ENCODE data around the gene ITGB3BP.

The ITGB3BP gene

GRCh38 chr1:63418101-63418500 lies 104.9 kb downstream of the ITGB3BP start:
- no peak for DNase-seq (ENCODE audit: low read depth)

GRCh38 chr1:63414691-63415365 lies 108.2 kb downstream of the ITGB3BP start:
- no peak for DNase-seq (ENCODE audit: low read depth)

DNA sequence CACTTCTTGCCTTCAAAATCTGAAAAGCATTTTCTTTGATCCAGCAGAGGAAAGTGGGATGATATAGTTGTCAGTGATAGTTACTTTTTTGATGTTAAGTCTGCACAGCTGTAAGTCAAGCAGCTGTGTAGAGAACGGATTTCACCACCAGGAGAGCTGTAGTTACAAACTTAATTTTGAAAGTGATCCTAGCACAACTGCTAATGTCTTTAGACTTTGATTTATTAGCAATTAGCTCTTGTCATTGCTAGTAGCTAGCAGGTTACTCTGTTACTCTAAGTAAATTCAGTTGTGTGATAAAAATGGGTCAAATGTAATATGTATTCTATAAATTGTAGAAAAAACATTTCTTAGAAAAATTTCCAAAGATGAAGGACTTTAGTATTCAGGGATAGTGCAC lies 109.6 kb downstream of the ITGB3BP start:
- DNase-seq (ENCODE audit: low read depth) = no peak

DNA sequence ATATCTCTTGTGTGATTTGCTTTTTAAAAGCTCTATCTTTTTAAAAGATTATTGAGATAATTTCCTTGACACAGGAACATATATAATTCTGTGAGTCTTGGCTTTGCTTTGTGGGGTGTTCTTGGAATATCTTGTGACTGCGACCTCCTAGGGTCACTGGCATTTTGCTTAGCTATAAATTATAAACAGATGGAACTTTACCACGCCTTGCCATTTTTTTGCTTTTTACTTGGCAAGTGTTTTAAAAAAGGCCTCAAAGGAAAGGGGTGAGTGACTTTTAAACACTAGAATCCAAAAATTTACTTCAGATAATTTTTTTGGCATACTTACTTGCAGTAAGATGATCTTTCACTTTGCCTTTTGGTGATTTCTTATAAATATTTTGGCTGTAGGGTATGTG lies 112.0 kb downstream of the ITGB3BP start:
- no peak for DNase-seq (ENCODE audit: low read depth)

DNA sequence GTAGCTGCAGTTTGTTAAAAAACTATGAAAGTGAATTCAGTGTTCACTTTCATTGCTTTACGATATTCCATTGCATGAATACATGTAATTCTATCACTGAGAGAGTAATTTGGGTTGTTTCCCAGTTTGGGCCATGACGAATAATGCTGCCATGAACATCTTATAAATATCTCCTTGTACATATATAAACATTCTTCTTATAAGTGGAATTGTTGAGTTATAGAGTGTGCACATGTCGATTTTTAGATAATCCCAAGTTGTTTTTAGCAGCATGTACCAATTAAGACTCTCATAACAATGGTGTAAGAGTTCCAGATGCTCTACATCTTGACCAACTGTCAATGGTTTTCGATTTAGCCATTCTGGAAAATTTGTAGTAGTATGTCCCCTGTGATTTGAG lies 114.7 kb downstream of the ITGB3BP start:
- no peak for DNase-seq (ENCODE audit: low read depth)

GRCh38 chr1:63407002-63407401 lies 116.0 kb downstream of the ITGB3BP start:
- no peak for DNase-seq (ENCODE audit: low read depth)

- DNase-seq (ENCODE audit: low read depth) = no peak
Measured at GRCh38 chr1:63405987-63406386, 117.0 kb downstream of the ITGB3BP start.

GRCh38 chr1:63405021-63405420 lies 118.0 kb downstream of the ITGB3BP start:
- DNase-seq (ENCODE audit: low read depth) = no peak

DNA sequence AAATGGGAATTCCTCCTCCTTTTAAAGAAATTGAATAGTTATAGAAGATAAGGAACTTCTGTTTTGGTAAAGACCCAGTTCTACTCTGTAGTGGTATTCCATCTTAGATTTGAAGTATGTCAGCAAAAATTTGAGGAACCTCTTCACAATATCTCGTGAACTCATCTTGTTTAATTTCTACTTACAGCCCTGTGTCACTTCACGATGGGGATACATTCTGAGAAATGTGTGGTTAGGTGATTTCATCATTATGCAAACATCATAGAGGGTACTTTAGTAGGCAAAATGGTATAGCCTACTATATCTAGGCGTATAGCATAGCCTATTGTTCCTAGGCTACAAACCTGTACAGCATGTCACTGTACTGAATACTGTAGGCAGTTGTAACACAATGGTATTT lies 119.6 kb downstream of the ITGB3BP start:
- no peak for DNase-seq (ENCODE audit: low read depth)

GRCh38 chr1:63401945-63402344 lies 121.1 kb downstream of the ITGB3BP start:
- no peak for DNase-seq (ENCODE audit: low read depth)

All from HS-5 (cell line).